Choroid plexus epithelial cell (primary cell): ENCODE results near the gene BUB1.
"Not testable (repeated sequence)": the region's sequence is repeated elsewhere in the genome, so short reads cannot be mapped to it uniquely, and the experiment has no call there.

Experiments used
- DNase-seq: peaks from one replicate; pipeline ENCODE4 v3.0.0-alpha.2; 2010; ENCODE audit warnings: low read depth
- H3K4me3 ChIP-seq: 2 replicates; pipeline ENCODE4 v1.5.1; 2011; ENCODE audit warnings: low read depth, mild to moderate bottlenecking, control low read depth, low read length, moderate library complexity
- TF ChIP-seq, protein P1 (sequence below): conservative IDR thresholded peaks from 2 replicates; pipeline ENCODE4 v1.5.1; 2011; ENCODE audit warnings: low read depth, mild to moderate bottlenecking, control low read depth, inconsistent platforms, low read length, moderate library complexity

Gene BUB1

DNA sequence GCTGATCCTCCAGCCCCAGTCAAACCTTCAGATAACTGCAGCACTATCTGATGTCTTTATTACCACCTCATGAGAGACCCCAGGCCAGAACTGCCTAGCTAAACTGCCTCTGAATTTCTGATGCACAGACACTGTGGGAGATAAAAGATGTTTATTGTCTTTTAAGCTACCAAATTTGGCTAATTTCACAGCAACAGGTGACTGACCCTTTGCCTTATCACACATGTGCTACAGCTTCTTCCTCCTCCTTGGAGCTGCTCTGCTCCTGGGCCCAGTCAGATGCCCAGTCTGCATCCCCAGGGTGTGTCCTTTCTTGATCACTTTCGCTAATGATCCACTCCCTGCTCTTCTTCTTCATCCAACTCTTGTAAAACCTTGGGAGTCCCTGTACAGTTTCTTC is 34.9 kb upstream of the BUB1 start:
- no peak for DNase-seq
- TF ChIP-seq, protein P1, sequence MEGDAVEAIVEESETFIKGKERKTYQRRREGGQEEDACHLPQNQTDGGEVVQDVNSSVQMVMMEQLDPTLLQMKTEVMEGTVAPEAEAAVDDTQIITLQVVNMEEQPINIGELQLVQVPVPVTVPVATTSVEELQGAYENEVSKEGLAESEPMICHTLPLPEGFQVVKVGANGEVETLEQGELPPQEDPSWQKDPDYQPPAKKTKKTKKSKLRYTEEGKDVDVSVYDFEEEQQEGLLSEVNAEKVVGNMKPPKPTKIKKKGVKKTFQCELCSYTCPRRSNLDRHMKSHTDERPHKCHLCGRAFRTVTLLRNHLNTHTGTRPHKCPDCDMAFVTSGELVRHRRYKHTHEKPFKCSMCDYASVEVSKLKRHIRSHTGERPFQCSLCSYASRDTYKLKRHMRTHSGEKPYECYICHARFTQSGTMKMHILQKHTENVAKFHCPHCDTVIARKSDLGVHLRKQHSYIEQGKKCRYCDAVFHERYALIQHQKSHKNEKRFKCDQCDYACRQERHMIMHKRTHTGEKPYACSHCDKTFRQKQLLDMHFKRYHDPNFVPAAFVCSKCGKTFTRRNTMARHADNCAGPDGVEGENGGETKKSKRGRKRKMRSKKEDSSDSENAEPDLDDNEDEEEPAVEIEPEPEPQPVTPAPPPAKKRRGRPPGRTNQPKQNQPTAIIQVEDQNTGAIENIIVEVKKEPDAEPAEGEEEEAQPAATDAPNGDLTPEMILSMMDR = no peak
- H3K4me3 ChIP-seq = no peak overlapping the region

GRCh38 chr2:110708455-110708854 is 30.6 kb upstream of the BUB1 start:
- no peak overlapping the region for H3K4me3 ChIP-seq
- TF ChIP-seq, protein P1 = no peak

DNA sequence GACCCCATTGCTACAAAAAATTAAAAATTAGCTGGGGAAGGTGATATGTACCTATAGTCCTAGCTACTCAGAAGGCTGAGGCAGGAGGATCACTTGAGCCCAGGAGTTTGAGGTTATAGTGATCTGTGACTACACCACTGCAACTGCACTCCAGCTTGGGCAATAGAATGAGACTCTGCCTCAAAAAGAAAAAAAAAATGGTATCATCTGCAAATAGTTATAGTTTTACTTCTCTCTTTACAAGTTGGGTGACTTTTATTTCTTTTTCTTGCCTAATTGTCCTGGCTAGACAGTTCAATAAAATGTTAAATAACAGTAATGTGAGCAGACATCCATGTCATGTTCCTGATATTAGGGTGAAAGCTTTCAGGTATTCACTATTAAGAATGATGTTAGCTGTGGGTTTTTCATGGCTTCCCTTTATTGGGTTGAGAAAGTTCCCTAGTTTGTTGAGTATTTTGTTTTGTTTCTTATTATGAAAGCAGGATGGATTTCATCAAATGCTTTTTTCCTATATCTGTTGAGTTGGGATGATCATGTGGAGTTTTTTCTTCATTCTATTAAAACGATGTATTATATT is 29.6 kb upstream of the BUB1 start:
- no peak for DNase-seq
- H3K4me3 ChIP-seq = no peak overlapping the region
- TF ChIP-seq, protein P1 = no peak

More at GRCh38 chr2:110708455-110708854, 30.6 kb upstream of the BUB1 start:
- DNase-seq = no peak

DNA sequence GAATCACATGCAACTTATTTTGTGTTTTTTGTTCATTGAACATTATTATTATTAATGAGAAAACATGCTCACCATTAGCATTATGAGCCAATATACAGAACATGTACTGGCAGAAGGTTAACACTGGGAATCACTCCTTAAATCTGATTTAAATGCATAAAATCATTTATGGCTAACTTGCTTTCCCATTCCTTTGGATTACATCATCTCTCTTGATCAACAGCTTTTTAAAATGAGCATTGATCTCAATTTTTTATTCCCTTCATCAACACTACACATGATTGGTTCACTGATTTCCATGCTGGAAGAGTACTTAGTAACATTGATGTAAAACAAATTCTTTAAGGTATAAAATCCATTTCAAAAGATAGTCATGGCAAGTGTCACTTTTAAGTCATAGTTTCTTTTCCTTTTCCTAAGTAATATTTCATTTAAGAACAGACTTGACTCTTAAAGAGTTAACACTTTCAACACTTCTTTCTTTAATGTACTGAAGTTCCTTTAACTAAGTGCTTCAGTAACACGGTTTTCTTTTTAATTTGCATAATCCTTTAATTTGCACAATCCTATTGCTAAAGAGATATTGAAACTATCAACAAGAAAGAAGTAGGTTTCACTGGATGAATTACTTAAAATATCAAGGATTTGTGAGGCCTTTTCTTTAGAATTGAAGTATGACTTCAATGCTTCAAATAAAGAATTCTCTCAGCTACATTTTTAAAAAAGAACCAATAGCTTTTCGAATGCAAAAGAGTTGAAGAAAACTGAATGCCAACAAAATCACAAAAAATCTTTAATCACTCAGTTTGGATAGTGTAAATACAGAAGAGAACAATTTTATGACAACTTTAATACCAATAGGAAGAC is 24.9 kb upstream of the BUB1 start:
- no peak overlapping the region for H3K4me3 ChIP-seq
- DNase-seq = no peak
- TF ChIP-seq, protein P1 = no peak

DNA sequence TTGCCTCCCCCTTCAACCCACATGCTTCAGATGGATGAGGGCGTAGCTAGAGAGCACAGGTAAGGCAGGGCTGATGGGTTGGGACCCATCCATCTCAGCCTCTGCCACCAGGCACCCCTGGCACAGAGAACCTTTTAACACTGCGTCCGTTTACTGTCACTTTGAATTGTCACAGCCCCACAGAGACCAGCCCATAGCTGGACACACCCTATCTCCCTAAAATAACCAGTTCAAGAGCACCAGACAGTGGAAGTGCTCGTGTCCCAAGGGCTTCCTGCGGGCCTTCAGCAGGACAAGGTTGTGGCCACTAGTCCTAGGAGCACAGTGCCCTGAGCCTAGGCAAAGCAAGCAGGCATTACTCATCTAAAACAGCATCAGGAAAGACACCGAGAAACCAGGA is 20.4 kb upstream of the BUB1 start:
- not testable (repeated sequence) for H3K4me3 ChIP-seq, DNase-seq

DNA sequence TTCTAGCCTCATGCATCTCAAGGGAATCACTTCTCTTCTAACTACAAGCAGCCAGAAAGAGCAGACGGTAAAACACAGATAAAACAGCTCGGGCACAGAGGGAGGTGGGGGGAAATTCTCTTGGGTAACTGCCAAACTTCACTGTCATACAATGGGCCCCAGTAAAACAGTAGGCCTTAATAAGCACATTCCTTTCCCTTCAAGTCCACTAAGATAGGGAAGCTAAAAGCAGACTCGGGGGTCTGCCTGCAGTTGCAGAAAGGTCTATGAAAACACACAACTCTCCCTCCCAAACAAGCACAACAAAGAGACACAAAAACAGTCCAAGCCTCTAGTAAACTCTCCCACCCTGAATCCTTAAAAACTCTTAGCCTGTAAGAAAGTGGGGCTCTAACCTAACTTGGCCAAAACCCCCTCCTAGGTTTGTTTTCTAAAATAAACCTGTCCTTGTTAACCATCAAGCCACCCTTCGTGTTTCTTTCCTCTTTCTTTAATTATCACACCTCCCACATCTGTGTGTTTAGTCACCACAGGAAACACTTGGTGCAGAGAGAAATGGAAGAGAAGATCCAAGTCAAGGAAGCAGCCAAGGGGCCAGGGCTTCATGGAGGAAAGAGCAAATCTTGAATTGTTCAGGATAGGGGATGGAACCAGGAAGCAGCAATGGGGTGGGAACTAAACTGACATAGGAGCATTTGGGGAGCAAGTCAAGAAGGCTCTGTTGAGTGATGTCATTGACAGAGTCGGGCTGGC is 17.5 kb upstream of the BUB1 start:
- H3K4me3 ChIP-seq = not testable (repeated sequence)
- peak; percentile 27 for DNase-seq

DNA sequence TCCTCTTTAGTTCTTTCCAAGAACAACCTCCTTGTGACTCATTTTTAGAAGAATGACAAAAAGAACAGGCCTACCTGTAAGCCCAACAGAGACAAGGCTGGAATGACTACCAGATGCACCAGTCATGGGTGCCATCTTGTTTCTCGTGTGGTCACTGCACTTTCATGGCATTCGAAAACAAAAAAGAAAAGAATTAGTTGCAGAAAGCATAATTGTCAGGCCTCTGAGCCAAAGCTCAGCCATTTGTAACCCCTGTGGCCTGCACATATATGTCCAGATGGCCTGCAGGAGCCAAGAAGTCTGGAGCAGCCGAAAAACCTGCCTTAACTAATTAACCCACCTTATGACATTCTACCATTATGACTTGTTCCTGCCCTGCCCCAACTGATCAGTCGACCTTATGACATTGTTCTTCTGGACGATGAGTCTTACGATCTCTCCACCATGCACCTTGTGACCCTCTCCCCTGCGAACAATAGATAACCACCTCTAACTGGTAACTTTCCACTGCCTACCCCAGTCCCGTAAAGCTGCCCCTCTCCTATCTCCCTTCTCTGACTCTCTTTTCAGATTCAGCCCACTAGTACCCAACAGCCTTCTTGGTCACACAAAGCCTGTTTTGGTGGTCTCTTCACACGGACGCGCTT is 13.9 kb upstream of the BUB1 start:
- TF ChIP-seq, protein P1 = no peak

More for the DNA sequence above, 13.9 kb upstream of the BUB1 start:
- no peak for DNase-seq
- no peak overlapping the region for H3K4me3 ChIP-seq
